GM19043 (cell line): Measurements from ENCODE around the gene METTL16.
"Not testable (repeated sequence)": the region's sequence is repeated elsewhere in the genome, so short reads cannot be mapped to it uniquely, and the experiment has no call there.

Source experiments
- ATAC-seq: cut with Tn5 transposase; IDR thresholded peaks from one replicate; pipeline ENCODE4 v1.9.1; 2021; ENCODE audit warnings: low read depth; ENCODE audit not compliant: unreplicated experiment

METTL16 gene

GRCh38 chr17:2507015-2507414 lies 4.7 kb downstream of the METTL16 start:
- not testable (repeated sequence) for ATAC-seq

- no peak for ATAC-seq
Measured at GRCh38 chr17:2503627-2504026, 8.1 kb downstream of the METTL16 start.

GRCh38 chr17:2502871-2503580 lies 8.7 kb downstream of the METTL16 start:
- ATAC-seq = no peak

DNA sequence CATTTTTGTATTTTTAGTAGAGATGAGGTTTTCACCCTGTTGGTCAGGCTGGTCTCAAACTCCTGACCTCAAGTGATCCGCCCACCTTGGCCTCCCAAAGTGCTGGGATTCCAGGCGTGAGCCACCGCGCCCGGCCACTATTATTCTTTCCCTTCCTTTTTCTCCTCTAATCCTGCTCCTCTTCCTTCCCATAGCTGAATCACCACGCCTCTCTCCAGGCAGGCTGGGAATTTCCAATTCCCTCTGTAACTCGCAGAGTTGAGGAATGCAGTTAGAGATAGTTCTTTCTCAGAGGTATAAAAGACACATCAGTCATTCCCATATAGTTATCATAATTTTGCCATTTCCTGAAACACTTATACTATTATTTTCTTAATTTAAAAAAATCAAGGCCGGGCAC lies 11.2 kb downstream of the METTL16 start:
- no peak for ATAC-seq

DNA sequence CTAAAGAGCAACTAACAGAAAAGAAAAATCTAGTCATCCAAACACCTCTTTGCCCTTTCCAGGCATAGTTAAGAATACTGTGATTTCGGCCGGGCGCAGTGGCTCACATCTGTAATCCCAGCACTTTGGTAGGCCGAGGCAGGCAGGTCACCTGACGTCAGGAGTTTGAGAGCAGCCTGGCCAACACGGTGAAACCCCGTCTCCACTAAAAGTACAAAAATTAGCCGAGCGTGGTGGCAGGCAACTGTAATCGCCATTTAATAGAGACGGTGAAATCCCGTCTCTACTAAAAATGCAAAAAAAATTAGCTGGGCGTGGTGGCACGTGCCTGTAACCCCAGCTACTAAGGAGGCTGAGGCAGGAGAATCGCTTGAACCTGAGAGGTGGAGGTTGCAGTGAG lies 22.4 kb downstream of the METTL16 start:
- not testable (repeated sequence) for ATAC-seq

GRCh38 chr17:2487306-2487705 lies 24.4 kb downstream of the METTL16 start:
- ATAC-seq = no peak

DNA sequence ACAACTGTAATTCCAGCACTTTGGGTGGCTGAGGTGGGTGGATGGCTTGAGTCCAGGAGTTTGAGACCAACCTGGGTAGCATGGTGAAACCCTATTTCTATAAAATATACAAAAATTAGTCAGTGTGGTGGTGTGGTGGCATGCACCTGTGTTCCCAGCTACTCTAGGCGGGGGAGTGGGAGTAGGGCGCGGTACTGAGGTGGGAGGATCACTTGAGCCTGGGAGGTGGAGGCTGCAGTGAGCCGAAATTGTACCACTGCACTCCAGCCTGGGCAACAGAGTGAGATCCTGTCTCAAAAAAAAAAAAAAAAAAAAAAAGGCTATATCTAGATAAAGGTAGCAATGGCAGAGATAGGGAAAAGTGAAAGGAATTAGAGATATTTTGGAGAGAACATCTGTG lies 25.0 kb downstream of the METTL16 start:
- ATAC-seq = not testable (repeated sequence)

DNA sequence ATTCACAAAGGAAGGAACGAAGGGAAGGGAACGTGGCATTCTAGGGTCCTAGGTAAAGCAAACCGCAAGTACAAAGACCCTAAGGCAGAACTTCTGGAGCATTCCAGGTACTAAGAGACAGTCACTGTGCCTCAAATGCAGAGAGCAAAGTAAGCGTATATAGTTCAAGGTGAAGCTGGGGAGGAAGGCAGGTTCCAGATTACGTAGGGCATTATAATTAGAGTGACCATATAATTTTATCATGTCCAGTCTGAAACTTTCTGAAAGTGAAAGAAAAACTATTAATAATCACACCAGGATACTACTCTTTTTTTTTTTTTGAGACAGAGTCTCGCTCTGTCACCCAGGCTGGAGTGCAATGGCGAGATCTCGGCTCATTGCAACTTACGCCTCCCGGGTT lies 25.7 kb downstream of the METTL16 start:
- ATAC-seq = no peak

DNA sequence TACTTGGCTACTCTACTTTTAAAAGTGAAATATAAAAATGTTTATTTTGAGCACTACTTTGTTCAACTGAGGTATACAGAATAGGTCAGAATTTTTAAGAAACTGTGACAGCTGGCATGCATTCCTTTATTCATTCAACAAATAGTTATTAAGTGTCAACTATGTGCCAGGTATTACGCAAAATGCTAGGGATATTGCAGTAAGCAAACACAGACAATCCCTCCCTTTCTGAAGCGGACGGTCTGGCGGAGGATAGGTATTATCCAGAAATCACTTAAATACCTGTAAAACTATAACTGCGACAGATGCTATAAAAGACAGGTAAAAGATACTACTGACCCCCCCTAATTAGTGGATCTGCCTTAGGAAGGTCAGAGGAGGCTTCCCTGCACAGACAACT lies 26.1 kb downstream of the METTL16 start:
- no peak for ATAC-seq

- no peak for ATAC-seq
Measured at GRCh38 chr17:2484876-2485275, 26.8 kb downstream of the METTL16 start.

GRCh38 chr17:2483084-2483483 lies 28.6 kb downstream of the METTL16 start:
- no peak for ATAC-seq

DNA sequence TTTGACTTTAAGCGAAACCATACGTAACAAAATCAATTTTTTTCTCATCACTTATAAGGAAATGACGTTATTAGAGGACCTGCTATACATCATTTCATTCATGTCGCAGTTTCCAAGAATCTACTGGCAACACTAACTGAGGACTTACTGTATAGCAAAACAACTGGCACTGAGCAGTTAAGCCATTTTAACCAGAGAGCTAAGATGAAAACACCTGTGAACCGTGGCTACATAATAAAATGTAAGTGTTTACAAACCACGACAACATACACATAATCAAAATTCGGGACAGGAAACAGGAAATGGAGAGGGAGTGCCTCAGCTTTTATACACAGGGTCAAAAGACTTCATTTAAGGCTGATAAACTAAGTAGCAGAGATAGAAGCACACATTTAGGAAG lies 29.5 kb downstream of the METTL16 start:
- no peak for ATAC-seq

DNA sequence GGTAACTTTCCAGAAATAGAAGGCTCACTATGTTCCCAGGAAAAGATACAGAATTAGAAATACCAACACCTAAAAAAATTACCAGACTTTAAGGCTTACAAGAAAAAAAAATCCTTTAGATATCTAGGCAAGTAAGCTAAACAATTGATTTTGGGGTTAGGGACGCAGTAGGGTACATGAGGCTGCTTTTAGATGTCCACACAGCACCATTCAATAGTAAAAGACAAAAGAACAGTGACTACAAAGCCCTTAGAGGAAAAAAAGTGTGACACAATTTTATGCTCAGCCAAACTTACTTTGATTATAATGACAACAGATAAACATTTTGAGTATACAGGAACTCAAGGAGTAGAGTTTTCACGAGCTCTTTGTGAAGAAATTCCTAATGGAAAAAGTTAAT lies 29.9 kb downstream of the METTL16 start:
- ATAC-seq = no peak

- no peak for ATAC-seq
Measured at GRCh38 chr17:2478458-2478857, 33.2 kb downstream of the METTL16 start.

DNA sequence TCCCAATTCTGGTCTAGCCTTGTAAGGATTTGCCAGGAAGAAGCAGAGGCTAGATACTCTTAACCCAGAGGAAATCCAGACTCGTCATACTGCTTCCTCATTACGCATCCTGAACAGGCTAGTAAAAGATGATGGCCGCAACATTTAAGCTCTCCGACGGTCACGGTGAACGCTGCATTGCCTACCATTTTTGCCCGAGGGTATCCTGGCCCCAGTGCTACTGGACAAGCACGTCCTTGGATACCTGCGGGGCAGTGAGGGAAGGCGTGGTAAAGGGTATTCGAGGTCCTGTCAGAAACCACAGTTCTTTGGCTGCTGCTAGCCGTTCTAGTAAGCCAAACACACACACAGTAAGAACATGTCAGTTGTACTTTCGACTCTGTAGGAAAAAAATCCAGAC lies 36.6 kb downstream of the METTL16 start:
- ATAC-seq = no peak

DNA sequence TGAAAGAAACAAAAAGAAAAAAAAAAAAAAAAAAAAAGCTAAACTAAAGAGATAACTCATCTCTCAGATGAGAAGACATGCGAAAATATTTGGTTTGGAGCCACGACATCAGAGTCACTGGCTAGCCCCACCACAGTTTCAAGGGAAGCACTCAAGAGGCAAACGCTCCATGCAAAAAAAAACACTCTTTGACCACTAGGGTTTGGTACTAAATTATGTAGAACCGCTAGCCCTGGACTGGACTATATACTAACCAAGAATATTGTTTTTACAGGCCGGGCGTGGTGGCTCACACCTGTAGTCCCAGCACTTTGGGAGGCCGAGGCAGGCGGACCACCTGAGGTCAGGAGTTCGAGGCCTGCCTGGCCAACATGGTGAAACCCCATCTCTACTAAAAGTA lies 37.3 kb downstream of the METTL16 start:
- no peak for ATAC-seq

DNA sequence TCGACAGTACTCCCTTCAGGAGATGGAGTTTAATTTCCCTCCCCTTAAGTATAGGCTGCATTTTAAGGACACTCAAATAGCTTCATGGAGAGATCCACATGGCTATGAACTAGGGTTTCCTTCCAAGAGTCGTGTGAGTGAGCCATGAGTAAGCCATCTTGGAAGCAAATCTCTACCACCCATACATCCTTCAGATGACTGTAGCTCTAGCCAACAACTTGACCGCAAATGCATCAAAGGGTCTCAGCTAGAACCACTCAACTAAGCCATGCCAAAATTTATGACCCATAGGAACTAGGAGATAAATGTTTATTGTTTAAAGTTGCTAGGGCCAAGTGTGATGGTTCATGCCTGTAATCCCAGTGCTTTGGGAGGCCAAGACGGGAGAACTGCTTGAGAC lies 43.4 kb downstream of the METTL16 start:
- no peak for ATAC-seq

- ATAC-seq = no peak
Measured at GRCh38 chr17:2466931-2467330, 44.8 kb downstream of the METTL16 start.

- no peak for ATAC-seq
Measured at GRCh38 chr17:2462481-2462880, 49.2 kb downstream of the METTL16 start.

- no peak for ATAC-seq
Measured at GRCh38 chr17:2459917-2460271, 51.8 kb downstream of the METTL16 start.

GRCh38 chr17:2457913-2458312 lies 53.8 kb downstream of the METTL16 start:
- ATAC-seq = no peak

- ATAC-seq = no peak
Measured at GRCh38 chr17:2456475-2456874, 55.2 kb downstream of the METTL16 start.

GRCh38 chr17:2455956-2456355 lies 55.7 kb downstream of the METTL16 start:
- no peak for ATAC-seq
